Osteocyte (in vitro differentiated cells): ENCODE measurements around the gene OTUB1. TPM values are rescaled to one million over a fixed set of nuclear protein-coding genes. Genes with fewer than 3 reads are reported as not detected.

Experiments used
- DNase-seq: peaks from one replicate; pipeline ENCODE4 v3.0.0; 2021; ENCODE audit warnings: mixed read lengths; ENCODE audit not compliant: unreplicated experiment; ENCODE audit errors: extremely low spot score
- H3K27ac Mint-ChIP-seq: one replicate; pipeline ENCODE4 v1.8.0; 2021; ENCODE audit warnings: mild to moderate bottlenecking, mixed read lengths; ENCODE audit not compliant: unreplicated experiment
- H3K27me3 Mint-ChIP-seq: one replicate; pipeline ENCODE4 v1.8.0; 2021; ENCODE audit warnings: mixed read lengths; ENCODE audit not compliant: unreplicated experiment
- H3K36me3 Mint-ChIP-seq: one replicate; pipeline ENCODE4 v1.8.0; 2021; ENCODE audit warnings: mixed read lengths; ENCODE audit not compliant: unreplicated experiment
- H3K4me1 Mint-ChIP-seq: one replicate; pipeline ENCODE4 v1.8.0; 2021; ENCODE audit warnings: mixed read lengths; ENCODE audit not compliant: unreplicated experiment
- H3K4me3 Mint-ChIP-seq: one replicate; pipeline ENCODE4 v1.8.0; 2021; ENCODE audit warnings: mild to moderate bottlenecking, moderate library complexity, mixed read lengths; ENCODE audit not compliant: unreplicated experiment
- H3K9me3 Mint-ChIP-seq: one replicate; pipeline ENCODE4 v1.8.0; 2021; ENCODE audit warnings: mixed read lengths; ENCODE audit not compliant: unreplicated experiment
- CTCF ChIP-seq: fragments of 200-600 bp; sonication (generic); IDR thresholded peaks from 2 replicates; pipeline ENCODE4 v1.5.0; 2021; ENCODE audit warnings: antibody characterized with exemption, mild to moderate bottlenecking, moderate library complexity
- total RNA-seq: library from RNA; stranded (reverse); gene quantifications from 2 replicates; pipeline ENCODE4 v1.2.1, GENCODE V29; 2021

Gene OTUB1
- total RNA-seq, 1 donor from 2014 or later = 71.4 TPM

GRCh38 chr11:63998558-63999348 lies 12.5 kb downstream of the OTUB1 start:
- no peak overlapping the region for H3K27ac Mint-ChIP-seq
- no peak for DNase-seq
- no peaks in the 10 kb centered on the region for H3K27me3 Mint-ChIP-seq
- no peaks in the 10 kb centered on the region for H3K9me3 Mint-ChIP-seq
- H3K4me3 Mint-ChIP-seq = no peak overlapping the region
- peaks cover 15% of the 10 kb centered on the region for H3K4me1 Mint-ChIP-seq
- peaks cover 4% of the 10 kb centered on the region for H3K36me3 Mint-ChIP-seq
- no peak for TF ChIP-seq CTCF

GRCh38 chr11:63999349-64000025 lies 13.2 kb downstream of the OTUB1 start:
- Mint-ChIP-seq H3K27ac (no peak overlapping the region), H3K4me3 (no peak overlapping the region), H3K36me3 (peaks cover 4% of the 10 kb centered on the region), H3K9me3 (no peaks in the 10 kb centered on the region), H3K4me1 (peaks cover 18% of the 10 kb centered on the region), H3K27me3 (no peaks in the 10 kb centered on the region)
- no peak for TF ChIP-seq CTCF
- DNase-seq = no peak

GRCh38 chr11:64000026-64000739 lies 13.9 kb downstream of the OTUB1 start:
- H3K4me3 Mint-ChIP-seq = peak overlapping the region; percentile 32
- peak; percentile 91 for DNase-seq
- no peaks in the 10 kb centered on the region for H3K27me3 Mint-ChIP-seq
- no peaks in the 10 kb centered on the region for H3K9me3 Mint-ChIP-seq
- peaks cover 4% of the 10 kb centered on the region for H3K36me3 Mint-ChIP-seq
- no peak overlapping the region for H3K27ac Mint-ChIP-seq
- peak; percentile 80 for TF ChIP-seq CTCF
- H3K4me1 Mint-ChIP-seq = peaks cover 18% of the 10 kb centered on the region

GRCh38 chr11:64000740-64001483 lies 14.7 kb downstream of the OTUB1 start:
- Mint-ChIP-seq H3K27ac (no peak overlapping the region), H3K4me3 (no peak overlapping the region)
- no peak for DNase-seq

More at GRCh38 chr11:64000740-64001483, 14.7 kb downstream of the OTUB1 start:
- no peak for TF ChIP-seq CTCF
- H3K9me3 Mint-ChIP-seq = no peaks in the 10 kb centered on the region
- H3K36me3 Mint-ChIP-seq = peaks cover 4% of the 10 kb centered on the region
- H3K4me1 Mint-ChIP-seq = peaks cover 18% of the 10 kb centered on the region
- H3K27me3 Mint-ChIP-seq = no peaks in the 10 kb centered on the region
